ENCODE data around the gene RRH. TPM values are rescaled to one million over a fixed set of nuclear protein-coding genes. Genes with fewer than 3 reads are reported as not detected.
"Not testable (repeated sequence)": the region's sequence is repeated elsewhere in the genome, so short reads cannot be mapped to it uniquely, and the experiment has no call there.

Gene RRH
- total RNA-seq, 4 donors from 2014 or later: 0.18 to 0.19 TPM; not detected in 2

DNA sequence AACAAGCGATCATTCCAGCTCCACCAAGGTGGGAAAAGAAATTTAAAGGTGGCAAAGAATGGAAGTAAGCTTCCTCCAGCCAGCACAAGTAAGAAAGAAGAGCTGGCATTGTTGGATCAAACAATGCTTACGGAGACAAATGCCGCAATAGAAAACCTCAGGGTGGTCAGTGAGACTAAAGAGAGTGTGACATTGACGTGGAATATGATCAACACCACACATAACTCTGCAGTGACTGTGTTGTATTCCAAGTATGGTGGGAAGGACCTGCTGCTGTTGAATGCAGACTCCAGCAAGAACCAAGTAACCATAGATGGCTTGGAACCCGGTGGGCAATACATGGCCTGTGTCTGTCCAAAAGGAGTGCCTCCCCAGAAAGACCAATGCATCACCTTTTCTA, 42.3 kb downstream of the RRH start:
- intact Hi-C loops (cut with DNase I): no loop called here
- Histone ChIP-seq H3K4me1 (peaks cover 0 to 11% (median 0%) of the 10 kb centered on the region in 3 donors), H3K4me3 (no peak overlapping the region), H3K27me3 (no peaks in the 10 kb centered on the region), H3K9me3 (no peaks in the 10 kb centered on the region), H3K36me3 (peaks cover 0 to 11% (median 0%) of the 10 kb centered on the region in 3 donors), H3K27ac (no peak overlapping the region)
- 89 to 94% methylated on average over 4 to 5 of the region's 5 CpGs for WGBS, 2 donors
- TF ChIP-seq POLR2A (IDR thresholded peaks at IDR 0.05): no peak
- TF ChIP-seq, protein P1, sequence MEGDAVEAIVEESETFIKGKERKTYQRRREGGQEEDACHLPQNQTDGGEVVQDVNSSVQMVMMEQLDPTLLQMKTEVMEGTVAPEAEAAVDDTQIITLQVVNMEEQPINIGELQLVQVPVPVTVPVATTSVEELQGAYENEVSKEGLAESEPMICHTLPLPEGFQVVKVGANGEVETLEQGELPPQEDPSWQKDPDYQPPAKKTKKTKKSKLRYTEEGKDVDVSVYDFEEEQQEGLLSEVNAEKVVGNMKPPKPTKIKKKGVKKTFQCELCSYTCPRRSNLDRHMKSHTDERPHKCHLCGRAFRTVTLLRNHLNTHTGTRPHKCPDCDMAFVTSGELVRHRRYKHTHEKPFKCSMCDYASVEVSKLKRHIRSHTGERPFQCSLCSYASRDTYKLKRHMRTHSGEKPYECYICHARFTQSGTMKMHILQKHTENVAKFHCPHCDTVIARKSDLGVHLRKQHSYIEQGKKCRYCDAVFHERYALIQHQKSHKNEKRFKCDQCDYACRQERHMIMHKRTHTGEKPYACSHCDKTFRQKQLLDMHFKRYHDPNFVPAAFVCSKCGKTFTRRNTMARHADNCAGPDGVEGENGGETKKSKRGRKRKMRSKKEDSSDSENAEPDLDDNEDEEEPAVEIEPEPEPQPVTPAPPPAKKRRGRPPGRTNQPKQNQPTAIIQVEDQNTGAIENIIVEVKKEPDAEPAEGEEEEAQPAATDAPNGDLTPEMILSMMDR (IDR thresholded peaks at IDR 0.05): no peak
- no peak for DNase-seq

DNA sequence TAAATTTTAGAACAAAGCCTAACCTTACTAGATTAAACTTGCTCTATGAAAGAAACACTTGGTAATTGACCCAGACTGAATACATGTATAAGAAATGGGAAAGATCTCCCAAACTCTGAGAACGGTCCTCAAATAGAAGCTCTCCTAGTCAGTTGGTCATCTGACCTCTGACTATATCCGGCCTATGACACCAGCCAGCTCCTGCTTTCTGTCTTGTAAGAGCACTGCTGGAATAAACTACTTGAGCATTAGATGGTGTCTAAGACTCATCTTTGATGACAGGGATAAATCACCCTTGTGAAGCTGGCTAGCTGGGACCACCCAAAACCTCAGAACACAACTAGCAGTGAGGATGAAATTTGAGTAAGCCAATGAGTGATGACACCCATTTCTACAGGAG, 44.3 kb downstream of the RRH start:
- no peaks in the 10 kb centered on the region for H3K27me3 ChIP-seq
- no peak overlapping the region for H3K27ac ChIP-seq
- intact Hi-C loops (cut with DNase I): no loop called here
- WGBS, 2 donors: 90 to 96% methylated on average over 2 of the region's 2 CpGs
- no peak overlapping the region for H3K4me3 ChIP-seq
- DNase-seq: no peak
- peaks cover 0 to 11% (median 0%) of the 10 kb centered on the region in 3 donors for H3K4me1 ChIP-seq
- H3K9me3 ChIP-seq: no peaks in the 10 kb centered on the region
- TF ChIP-seq, protein P1 (IDR thresholded peaks at IDR 0.05): no peak
- TF ChIP-seq POLR2A (IDR thresholded peaks at IDR 0.05): no peak
- peaks cover 0 to 11% (median 0%) of the 10 kb centered on the region in 3 donors for H3K36me3 ChIP-seq

DNA sequence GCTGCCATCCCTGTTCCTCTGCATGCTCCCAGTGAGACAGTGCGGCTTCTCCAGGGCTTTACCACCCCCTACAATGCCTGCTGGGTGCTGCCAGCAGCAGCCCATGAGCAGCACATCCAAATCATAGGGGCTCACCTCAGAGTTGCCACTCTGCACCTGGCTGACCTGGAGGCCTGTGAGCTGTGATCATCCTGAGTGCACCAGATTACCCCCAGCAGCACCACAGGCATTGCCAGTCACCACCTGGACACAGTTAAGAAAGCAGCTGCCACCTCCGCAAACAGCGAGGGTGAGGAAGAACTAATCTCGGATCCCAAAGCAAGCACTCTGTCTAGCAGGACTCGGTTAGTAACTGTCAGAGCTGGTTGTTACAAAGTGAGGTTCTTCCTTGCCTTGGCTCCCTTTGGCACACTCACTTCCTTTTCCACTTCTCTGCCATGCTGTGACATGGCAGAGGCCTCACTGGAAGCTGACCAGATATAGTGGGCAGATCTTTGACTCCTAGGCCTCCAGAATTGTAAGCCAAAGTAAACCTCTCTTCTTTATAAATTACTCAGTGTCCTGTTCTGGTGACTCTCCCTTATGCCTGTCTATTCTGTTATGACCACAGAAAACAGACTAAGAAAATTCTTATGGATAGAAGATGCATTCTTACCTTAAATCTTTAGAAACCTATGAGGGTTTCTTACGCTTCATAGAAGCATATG, 45.3 kb downstream of the RRH start:
- no peak for TF ChIP-seq POLR2A (IDR thresholded peaks at IDR 0.05)
- TF ChIP-seq, protein P1 (IDR thresholded peaks at IDR 0.05): no peak
- H3K27ac ChIP-seq: no peak overlapping the region
- H3K4me1 ChIP-seq: peaks cover 0 to 11% (median 0%) of the 10 kb centered on the region in 3 donors
- intact Hi-C loops (cut with DNase I): no loop called here
- no peaks in the 10 kb centered on the region for H3K9me3 ChIP-seq
- H3K27me3 ChIP-seq: no peaks in the 10 kb centered on the region
- 92 to 97% methylated on average over 6 of the region's 6 CpGs for WGBS, 2 donors
- H3K36me3 ChIP-seq: peaks cover 0 to 11% (median 0%) of the 10 kb centered on the region in 3 donors
- no peak overlapping the region for H3K4me3 ChIP-seq
- no peak for DNase-seq

DNA sequence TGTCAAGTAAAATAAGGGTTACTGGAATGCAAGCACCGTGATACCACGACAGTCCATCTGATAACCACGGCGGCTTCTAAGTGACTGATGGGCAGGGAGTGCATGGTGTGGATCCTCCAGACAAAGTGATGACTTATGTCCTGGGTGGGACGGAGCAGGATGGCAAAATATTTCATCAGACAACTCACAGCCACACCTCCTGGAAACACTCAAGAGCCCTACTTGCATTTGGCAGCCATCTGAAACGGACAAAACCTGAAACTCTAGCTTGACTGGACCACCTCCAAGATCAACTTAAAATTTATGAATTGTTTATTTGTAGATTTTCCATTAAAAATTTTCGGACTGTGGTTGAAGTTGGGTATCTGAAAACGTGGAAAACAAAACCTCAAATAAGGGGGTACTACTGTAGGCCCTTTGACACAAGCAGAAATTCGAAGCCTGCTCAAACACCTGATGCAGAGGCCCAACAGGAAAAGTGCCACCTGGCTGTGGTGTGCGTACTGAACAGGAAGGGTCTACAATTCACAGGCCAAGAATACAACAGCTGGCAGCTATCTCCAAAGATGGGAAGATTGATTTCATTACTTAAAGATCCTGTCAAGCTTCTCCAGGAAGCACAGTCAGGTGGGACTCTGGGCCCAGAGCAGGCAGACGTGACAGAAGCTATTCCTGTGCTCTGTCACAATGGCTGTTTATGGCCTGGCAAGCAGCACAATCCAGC, 46.2 kb downstream of the RRH start:
- intact Hi-C loops (cut with DNase I): no loop called here
- H3K4me1 ChIP-seq: peaks cover 0 to 11% (median 0%) of the 10 kb centered on the region in 3 donors
- 56 to 66% methylated on average over 9 to 11 of the region's 11 CpGs for WGBS, 2 donors
- H3K27me3 ChIP-seq: no peaks in the 10 kb centered on the region
- H3K36me3 ChIP-seq: peaks cover 0 to 11% (median 0%) of the 10 kb centered on the region in 3 donors
- no peaks in the 10 kb centered on the region for H3K9me3 ChIP-seq
- no peak for TF ChIP-seq POLR2A (IDR thresholded peaks at IDR 0.05)
- TF ChIP-seq, protein P1 (IDR thresholded peaks at IDR 0.05): no peak
- no peak overlapping the region for H3K4me3 ChIP-seq
- no peak for DNase-seq
- no peak overlapping the region for H3K27ac ChIP-seq

DNA sequence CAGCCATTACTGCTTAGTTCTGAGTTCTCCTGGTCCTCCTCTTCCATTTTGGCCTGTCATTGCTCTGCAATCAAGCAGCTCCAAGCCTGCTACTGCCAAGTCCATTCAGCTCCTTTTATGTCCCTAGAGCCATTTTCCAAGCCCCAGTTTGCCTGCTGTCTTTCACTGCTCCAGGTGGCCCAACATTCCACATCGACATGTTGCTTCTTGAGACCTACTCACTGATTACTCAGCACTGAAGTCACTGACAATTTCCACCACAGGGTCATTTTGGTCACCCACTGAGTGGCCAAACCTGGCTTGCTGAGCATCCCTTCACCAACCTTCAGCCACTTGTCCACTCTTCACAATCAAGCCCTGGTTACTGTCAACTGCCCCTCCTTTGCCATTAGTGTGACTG, 47.3 kb downstream of the RRH start:
- intact Hi-C loops (cut with DNase I): no loop called here
- Histone ChIP-seq H3K27ac (no peak overlapping the region), H3K27me3 (no peaks in the 10 kb centered on the region), H3K4me1 (peaks cover 0 to 11% (median 0%) of the 10 kb centered on the region in 3 donors), H3K4me3 (no peak overlapping the region), H3K36me3 (peaks cover 0 to 5% (median 0%) of the 10 kb centered on the region in 3 donors), H3K9me3 (no peaks in the 10 kb centered on the region)
- 76 to 83% methylated on average over 1 of the region's 1 CpG for WGBS, 2 donors
- TF ChIP-seq POLR2A (IDR thresholded peaks at IDR 0.05): no peak
- TF ChIP-seq, protein P1 (IDR thresholded peaks at IDR 0.05): no peak
- no peak for DNase-seq

DNA sequence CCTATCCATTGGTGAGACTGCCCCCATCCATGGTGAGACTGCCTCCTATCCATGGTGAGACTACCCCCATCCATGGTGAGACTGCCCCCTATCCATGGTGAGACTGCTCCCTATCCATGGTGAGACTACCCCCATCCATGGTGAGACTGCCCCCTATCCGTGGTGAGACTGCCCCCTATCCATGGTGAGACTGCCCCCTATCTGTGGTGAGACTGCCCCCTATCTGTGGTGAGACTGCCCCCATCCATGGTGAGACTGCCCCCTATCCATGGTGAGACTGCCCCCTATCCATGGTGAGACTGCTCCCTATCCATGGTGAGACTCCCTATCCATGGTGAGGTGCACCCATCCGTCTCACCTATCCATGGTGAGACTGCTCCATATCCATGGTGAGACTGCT, 47.8 kb downstream of the RRH start:
- H3K27me3 ChIP-seq; DNase-seq; H3K36me3 ChIP-seq; intact Hi-C loops (cut with DNase I); H3K9me3 ChIP-seq; H3K27ac ChIP-seq; H3K4me3 ChIP-seq: not testable (repeated sequence)
- peaks cover 0 to 11% (median 0%) of the 10 kb centered on the region in 3 donors for H3K4me1 ChIP-seq
- WGBS, 2 donors: 60% methylated on average over 1 of the region's 2 CpGs; no CpG with 5 or more reads in 1 of the 2 donors
